ENCODE data around the gene CCL25. TPM values are rescaled to one million over a fixed set of nuclear protein-coding genes. Genes with fewer than 3 reads are reported as not detected.
"Not testable (repeated sequence)": the region's sequence is repeated elsewhere in the genome, so short reads cannot be mapped to it uniquely, and the experiment has no call there.

Gene CCL25
- total RNA-seq, 1 experiment from 2014 or later: not detected

DNA sequence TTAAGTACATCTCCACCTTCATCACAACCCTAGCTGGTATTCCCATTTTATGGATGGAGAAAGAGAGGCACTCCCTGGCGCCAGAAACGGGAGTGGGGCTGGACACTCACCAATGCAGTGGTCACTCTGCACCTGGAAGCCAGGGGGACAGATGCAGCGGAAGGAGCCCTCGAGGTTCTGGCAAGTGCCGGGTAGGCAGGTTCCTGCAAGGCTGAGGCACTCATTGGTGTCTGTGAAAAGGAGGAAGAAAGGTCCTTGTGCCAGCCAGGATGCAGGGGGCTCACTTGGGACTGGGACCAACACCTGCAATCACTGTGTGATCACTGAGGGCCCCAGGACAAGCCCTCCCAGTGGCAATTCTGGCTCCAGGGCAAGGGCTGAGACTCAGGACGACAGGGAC, 41.8 kb downstream of the CCL25 start:
- Histone ChIP-seq H3K27me3 (peaks cover 11% of the 10 kb centered on the region), H3K36me3 (no peaks in the 10 kb centered on the region), H3K4me3 (no peak overlapping the region), H3K9me3 (peaks cover 31% of the 10 kb centered on the region)
- DNase-seq: no peak

DNA sequence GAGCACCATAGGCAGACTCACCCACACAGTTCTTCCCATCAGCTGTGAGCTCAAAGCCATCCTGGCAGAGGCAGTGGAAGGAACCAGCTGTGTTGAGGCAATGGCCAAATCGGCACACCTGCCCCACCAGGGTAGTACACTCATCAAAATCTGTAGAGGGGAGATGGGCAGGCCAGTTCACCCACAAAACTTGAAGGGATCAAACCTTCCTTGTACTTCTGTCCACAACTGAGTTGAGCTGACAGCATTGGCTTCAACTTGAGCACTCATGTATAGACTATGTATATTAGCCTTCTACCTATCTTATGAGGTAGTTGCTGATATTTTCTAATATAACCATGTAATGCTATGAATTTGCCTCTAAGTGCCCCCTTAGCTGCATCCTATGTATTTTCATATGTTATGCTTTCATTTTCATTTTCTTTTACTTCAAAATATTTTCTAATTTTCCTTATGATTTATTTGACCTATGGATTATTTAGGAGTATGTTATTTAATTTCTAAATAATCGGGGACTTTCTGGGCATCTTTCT, 42.9 kb downstream of the CCL25 start:
- peaks cover 24% of the 10 kb centered on the region for H3K9me3 ChIP-seq
- no peak overlapping the region for H3K4me3 ChIP-seq
- H3K27me3 ChIP-seq: peaks cover 18% of the 10 kb centered on the region
- no peaks in the 10 kb centered on the region for H3K36me3 ChIP-seq
- DNase-seq: no peak

- Histone ChIP-seq H3K9me3 (peaks cover 24% of the 10 kb centered on the region), H3K27me3 (peaks cover 22% of the 10 kb centered on the region), H3K4me3 (no peak overlapping the region), H3K36me3 (no peaks in the 10 kb centered on the region)
- DNase-seq: no peak
Observed at GRCh38 chr19:8096071-8096470, 43.5 kb downstream of the CCL25 start.

DNA sequence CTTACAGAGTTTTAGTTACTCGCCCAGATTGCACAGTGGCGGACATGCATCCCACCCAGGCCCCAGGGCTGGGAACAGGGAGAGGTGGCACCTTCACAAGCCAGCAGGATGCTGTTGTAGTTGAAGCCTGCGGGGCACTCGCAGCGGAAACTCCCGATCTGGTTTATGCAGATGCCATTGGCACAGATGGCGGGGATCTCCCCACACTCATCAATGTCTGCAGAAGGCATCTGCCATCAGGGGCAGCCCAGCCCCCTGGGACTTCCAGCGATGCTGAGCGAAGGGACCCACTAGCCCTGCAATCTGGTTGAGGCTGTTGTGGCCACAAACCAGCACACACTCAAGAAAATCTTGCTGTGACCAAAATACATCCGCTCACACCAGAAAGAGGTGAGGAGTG, 44.6 kb downstream of the CCL25 start:
- peaks cover 24% of the 10 kb centered on the region for H3K9me3 ChIP-seq
- no peak overlapping the region for H3K4me3 ChIP-seq
- H3K27me3 ChIP-seq: peaks cover 20% of the 10 kb centered on the region
- DNase-seq: no peak
- no peaks in the 10 kb centered on the region for H3K36me3 ChIP-seq

DNA sequence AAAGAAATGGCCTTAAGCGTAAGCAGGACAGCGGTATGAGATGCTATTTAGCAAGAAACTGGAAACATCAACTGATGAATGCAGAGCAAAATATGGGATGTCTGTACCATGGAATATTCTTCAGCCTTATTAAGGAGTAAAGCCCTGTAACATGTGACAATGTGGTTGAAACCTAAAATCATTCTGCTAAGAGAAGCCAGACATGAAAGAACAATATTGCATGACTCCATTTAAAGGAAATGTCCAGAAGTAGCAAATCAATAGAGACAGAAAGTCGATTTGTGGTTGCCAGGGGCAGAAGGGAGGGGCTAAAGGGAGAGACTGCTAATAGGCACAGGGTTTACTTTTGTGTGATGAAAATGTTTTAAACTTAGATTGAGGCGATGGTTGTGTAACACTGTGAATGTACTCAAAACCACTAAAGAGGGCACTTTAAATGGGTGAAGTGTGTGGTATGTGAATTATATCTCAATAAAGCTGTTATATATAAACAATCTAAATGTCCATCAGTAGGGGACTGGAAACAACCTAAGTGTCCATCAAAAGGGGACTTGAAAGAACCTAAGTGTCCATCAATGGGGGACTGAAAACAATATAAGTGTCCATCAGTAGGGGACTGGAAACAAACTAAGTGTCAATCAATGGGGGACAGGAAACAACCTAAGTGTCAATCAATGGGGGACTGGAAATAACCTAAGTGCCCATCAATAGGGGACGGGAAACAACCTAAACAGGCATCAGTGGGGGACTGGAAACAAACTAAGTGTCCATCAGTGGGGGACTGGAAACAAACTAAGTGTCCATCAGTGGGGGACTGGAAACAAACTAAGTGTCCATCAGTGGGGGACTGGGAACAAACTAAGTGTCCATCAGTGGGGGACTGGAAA, 45.4 kb downstream of the CCL25 start:
- Histone ChIP-seq H3K27me3 (peaks cover 20% of the 10 kb centered on the region), H3K4me3 (no peak overlapping the region), H3K36me3 (no peaks in the 10 kb centered on the region), H3K9me3 (peaks cover 24% of the 10 kb centered on the region)
- DNase-seq: no peak

DNA sequence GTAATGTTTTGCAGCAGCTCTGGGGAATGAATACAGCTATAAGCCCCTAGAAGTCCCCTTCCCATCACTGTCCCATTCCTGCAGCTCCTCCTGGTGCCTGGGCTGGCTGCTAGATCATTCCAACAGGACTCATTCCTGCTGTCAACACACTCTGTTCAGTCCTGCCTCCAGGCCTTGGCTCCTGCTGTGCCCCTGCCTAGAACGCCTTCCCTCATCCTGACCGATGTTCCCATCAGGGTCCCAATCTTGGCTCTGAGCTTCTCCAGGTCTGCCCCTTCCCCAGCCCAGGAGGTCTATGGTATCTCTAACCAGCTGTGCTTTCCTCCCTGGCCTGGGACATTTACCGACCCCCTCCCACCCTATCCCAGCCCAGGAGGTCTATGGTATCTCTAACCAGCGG, 48.8 kb downstream of the CCL25 start:
- Histone ChIP-seq H3K27me3 (peaks cover 41% of the 10 kb centered on the region), H3K9me3 (peaks cover 6% of the 10 kb centered on the region; the same call in 1 of the 2 replicates), H3K4me3 (no peak overlapping the region), H3K36me3 (no peaks in the 10 kb centered on the region)
- DNase-seq: no peak

GRCh38 chr19:8101910-8102309, 49.4 kb downstream of the CCL25 start:
- peaks cover 47% of the 10 kb centered on the region for H3K27me3 ChIP-seq
- not testable (repeated sequence) for H3K36me3 ChIP-seq, DNase-seq, H3K9me3 ChIP-seq, H3K4me3 ChIP-seq

DNA sequence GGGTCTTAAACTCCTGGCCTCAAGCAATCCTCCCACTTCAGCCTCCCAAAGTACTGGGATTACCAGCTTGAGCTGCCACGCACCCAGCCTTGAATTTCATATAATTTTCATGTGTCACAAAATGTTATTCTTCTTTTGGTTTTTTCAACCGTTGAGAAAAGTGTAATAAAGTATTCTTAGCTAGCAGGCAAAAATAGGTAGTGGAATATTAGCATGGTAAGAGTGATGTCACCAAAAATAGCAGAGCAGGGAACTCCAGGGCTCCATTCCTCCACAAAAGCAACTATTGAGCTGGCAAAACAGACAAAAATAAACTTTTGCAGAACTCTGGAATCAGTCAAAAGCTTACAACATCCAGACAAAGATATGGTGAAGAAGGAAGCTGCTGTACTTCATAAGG, 52.9 kb downstream of the CCL25 start:
- Histone ChIP-seq H3K27me3 (peaks cover 59% of the 10 kb centered on the region), H3K9me3 (0 out of 2 replicates have a peak, but pooled peaks cover 2% of the 10 kb centered on the region), H3K36me3 (no peaks in the 10 kb centered on the region), H3K4me3 (no peak overlapping the region)
- no peak for DNase-seq

DNA sequence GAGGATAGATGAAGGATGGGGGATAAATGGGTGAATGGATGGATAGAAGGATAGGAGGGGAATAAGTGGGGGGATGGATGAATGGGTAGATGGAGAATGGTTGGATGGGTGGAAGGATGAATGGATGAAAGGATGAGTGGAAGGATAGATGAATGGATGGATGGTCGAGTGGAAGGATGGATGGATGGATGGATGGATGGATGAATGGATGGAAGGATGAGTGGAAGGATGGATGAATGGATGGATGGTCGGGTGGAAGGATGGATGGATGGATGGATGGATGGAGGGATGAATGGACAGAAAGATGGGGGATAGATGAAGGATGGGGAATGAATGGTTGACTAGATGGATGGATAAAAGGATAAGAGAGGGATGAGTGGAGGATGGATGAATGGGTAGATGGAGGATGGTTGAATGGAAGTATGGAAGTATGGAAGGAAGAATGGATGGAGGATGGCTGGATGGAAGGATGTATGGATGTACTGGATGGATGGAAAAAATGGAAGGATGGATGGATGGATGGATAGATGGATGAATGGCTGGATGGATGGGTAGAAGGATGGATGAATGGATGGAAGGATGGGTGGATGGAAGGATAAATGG, 54.8 kb downstream of the CCL25 start:
- Histone ChIP-seq H3K9me3 (0 out of 2 replicates have a peak, but pooled peaks cover 2% of the 10 kb centered on the region), H3K36me3 (no peaks in the 10 kb centered on the region), H3K4me3 (no peak overlapping the region), H3K27me3 (peaks cover 55% of the 10 kb centered on the region)
- DNase-seq: no peak

- no peaks in the 10 kb centered on the region for H3K36me3 ChIP-seq
- no peak for DNase-seq
- H3K9me3 ChIP-seq: 0 out of 2 replicates have a peak, but pooled peaks cover 2% of the 10 kb centered on the region
- H3K27me3 ChIP-seq: peaks cover 62% of the 10 kb centered on the region
- H3K4me3 ChIP-seq: no peak overlapping the region
Observed at GRCh38 chr19:8108560-8109445, 56.2 kb downstream of the CCL25 start.

GRCh38 chr19:8109455-8109854, 56.9 kb downstream of the CCL25 start:
- H3K9me3 ChIP-seq: 0 out of 2 replicates have a peak, but pooled peaks cover 2% of the 10 kb centered on the region
- H3K36me3 ChIP-seq: no peaks in the 10 kb centered on the region
- no peak for DNase-seq
- peaks cover 68% of the 10 kb centered on the region for H3K27me3 ChIP-seq
- H3K4me3 ChIP-seq: no peak overlapping the region

GRCh38 chr19:8109890-8110662, 57.5 kb downstream of the CCL25 start:
- H3K27me3 ChIP-seq: peaks cover 68% of the 10 kb centered on the region
- H3K4me3 ChIP-seq: no peak overlapping the region
- no peak for DNase-seq
- no peaks in the 10 kb centered on the region for H3K9me3 ChIP-seq
- no peaks in the 10 kb centered on the region for H3K36me3 ChIP-seq

DNA sequence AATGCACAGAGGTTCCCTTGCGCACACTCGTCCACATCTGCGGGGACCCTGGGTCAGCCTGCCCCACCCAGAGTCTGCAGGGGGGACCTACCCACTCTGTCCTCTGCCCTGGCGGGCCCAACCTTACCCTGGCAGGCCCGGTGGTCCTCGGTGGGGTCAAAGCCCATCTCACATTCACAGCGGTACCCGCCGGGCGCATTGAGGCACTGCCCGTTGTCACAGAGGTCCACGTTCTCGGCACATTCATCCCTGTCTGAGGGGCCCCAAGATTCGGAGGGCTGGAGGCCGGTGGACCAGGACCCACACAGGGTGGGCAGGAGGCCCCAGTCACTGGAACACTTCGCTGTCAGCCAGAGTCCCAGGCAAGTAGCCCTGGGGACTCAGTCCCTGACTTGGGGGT, 58.4 kb downstream of the CCL25 start:
- DNase-seq: no peak
- Histone ChIP-seq H3K27me3 (peaks cover 70% of the 10 kb centered on the region), H3K4me3 (no peak overlapping the region), H3K9me3 (no peaks in the 10 kb centered on the region), H3K36me3 (no peaks in the 10 kb centered on the region)

GRCh38 chr19:8111376-8111775, 58.8 kb downstream of the CCL25 start:
- Histone ChIP-seq H3K36me3 (no peaks in the 10 kb centered on the region), H3K4me3 (no peak overlapping the region), H3K27me3 (peaks cover 69% of the 10 kb centered on the region), H3K9me3 (no peaks in the 10 kb centered on the region)
- no peak for DNase-seq

All from MG63 (cell line).